Heart left ventricle (tissue), 13 donors: Measurements from ENCODE around the gene SOS1.

Source experiments
- CTCF ChIP-seq, 12 donors: fragments of 200-600 bp; sonication (generic) in 4 of 12; IDR thresholded peaks; one replicate each; pipeline versions ENCODE4 v1.5.0 to v1.8.0; 2018 to 2022; ENCODE audit warnings: antibody characterized with exemption in 12 of 12, mild to moderate bottlenecking in 5 of 12
- POLR2A ChIP-seq, 2 donors: fragments of 450-650 bp; IDR thresholded peaks; one replicate each; pipeline ENCODE4 v1.6.1; 2017; ENCODE audit warnings: antibody characterized with exemption in 2 of 2, mild to moderate bottlenecking in 2 of 2, moderate library complexity in 2 of 2
- donor health status: ischemic (EF 13 %, LVEDD 7.1; RV severe dilation, severe dysfunction).
- donor health status: DM: no; HTN: yes; CAD: no.
- donor health status: DM: no; HTN: no; CAD: no.
- donor health status: ischemic (EF 25% LVEDD 6.9; RV normal size, moderate dysfunction).
- donor health status: ischemic (EF 25% LVEDD 5.7; RV mildly dilated, moderate dysfunction).
- donor health status: ischemic (EF 35%, LVEDD 5.7; RV mildly dilated, moderate dysfunction).
- donor health status: nonischemic (EF 11% LVEDD 7.7; RV severe dilation, severe dysfunction).
- donor health status: DM: yes; HTN: yes; CAD: no.
- donor health status: PGD.
- donor health status: ischemic (EF 29% LVEDD 5.4; RV normal size, mild dysfunction).
- donor health status: nonischemic (EF 23%, LVEDD 6.1; RV moderate dilation, normal function).

DNA sequence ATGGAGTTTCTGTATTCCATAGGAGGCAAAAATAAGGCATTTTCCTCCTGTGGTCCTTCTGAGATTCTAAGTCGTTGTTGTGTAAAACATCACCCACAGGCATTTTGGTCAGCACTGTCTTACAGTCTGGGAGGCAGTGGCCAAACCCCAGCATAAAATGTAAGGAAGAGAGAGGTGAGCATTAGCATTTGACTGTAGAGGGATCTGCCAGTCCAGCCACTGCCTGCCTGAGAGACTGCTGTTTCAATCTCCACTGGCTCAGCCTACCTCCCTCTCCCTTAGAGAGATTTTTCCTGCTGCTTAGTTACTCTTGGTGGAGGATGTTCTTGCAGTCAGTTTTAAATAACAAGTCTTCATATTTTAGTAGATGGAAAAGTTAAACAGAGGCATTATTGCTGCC, 154.2 kb downstream of the SOS1 start:
- TF ChIP-seq POLR2A (IDR thresholded peaks at IDR 0.05), result no peak
- no peak for TF ChIP-seq CTCF (IDR thresholded peaks at IDR 0.05)
